Dermis microvascular lymphatic vessel endothelial cell (primary cell): ENCODE results near the gene INPP4A. TPM values are rescaled to one million over a fixed set of nuclear protein-coding genes. Genes with fewer than 3 reads are reported as not detected.
"Not testable (repeated sequence)": the region's sequence is repeated elsewhere in the genome, so short reads cannot be mapped to it uniquely, and the experiment has no call there.

Experiments used
- DNase-seq, 2 donors: peaks; one replicate each; pipeline versions ENCODE4 v3.0.0 to v3.0.0-alpha.2; 2010; ENCODE audit warnings: low read depth in 2 of 2
- total RNA-seq: library from RNA; depleted of rRNA; stranded (reverse); fragments of >200 nt; gene quantifications from 2 replicates; pipeline ENCODE4 v1.2.1, GENCODE V29; 2014

The INPP4A gene
- total RNA-seq, 1 donor from 2014 or later = 21.8 TPM

DNA sequence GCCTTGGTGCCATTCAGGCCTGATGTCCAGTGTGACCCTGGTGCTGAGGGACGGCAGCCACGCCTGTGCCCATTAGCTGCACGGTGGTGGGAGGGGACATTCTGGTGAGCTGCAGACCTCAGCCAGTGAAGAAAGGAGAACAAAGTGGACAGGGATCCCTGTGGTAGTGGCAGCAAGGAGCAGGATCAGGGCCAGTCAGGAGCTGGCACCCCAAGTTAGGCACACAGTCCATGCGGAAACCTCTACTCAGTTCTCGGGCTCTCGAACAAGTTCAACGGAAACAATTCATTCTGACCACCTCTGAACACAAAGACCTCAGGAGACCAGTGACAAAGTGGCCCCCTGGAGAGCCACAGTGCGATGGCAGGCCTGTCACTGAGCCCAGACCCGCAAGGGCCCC lies 133.6 kb downstream of the INPP4A start:
- no peak for DNase-seq

DNA sequence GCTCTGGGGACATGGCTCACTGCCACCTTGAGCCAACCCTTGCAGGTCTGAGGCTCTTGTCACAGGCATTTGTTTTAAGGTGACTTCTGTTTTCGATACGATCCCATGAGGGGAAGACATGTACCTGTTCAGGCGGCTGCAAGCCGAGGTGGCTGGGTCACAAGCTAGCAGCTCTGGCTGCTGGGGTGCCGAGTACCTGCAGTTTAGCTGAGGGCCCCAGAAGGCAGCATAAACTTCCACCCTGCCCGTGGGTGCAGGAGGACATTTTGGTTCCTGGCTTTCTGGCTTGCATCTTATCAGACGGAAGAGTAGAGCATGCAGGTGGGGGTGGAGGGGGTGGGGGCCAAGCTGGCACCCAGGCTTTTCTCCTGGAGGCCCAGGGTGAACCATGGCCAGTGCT lies 135.3 kb downstream of the INPP4A start:
- no peak for DNase-seq

DNA sequence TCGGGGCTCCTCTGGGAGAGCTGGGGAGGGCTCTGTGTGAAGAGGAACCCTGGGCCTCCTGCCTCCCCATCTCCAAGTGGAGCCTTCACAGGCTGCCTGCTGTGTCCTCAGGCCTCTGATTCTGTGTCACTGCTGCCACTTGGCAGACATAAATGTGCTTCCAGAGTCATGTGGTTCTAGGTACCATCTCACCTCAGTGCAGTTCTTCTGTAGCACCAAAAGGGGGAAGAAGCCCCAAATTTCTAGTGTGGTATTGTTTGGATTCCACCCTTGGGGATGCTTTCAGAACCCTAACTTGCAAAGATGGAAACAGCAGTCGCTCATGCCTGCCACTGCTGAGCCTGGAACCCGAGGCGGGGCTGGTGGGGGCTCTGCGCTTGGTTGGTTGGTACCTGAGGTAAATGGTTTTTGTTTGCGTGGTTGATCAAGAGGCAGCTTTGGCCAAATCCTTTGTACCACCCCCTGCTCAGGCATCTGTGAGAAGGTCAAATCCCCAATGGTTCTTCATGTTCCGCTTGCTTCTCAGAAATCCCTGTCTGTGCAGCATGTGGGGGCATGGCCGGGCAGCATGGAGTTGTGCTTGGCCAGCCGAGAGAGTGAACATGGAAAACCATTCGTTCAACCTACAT lies 136.1 kb downstream of the INPP4A start:
- no peak for DNase-seq

DNA sequence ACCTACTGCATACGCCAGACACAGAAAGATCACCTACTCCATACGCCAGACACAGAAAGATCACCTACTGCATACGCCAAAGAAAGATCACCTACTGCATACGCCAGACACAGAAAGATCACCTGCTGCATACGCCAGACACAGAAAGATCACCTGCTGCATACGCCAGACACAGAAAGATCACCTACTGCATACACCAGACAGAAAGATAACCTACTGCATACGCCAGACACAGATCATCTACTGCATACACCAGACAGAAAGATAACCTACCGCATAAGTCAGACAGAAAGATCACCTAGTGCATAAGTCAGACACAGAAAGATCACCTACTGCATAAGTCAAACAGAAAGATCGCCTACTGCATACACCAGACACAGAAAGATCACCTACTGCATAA lies 137.9 kb downstream of the INPP4A start:
- no peak for DNase-seq

DNA sequence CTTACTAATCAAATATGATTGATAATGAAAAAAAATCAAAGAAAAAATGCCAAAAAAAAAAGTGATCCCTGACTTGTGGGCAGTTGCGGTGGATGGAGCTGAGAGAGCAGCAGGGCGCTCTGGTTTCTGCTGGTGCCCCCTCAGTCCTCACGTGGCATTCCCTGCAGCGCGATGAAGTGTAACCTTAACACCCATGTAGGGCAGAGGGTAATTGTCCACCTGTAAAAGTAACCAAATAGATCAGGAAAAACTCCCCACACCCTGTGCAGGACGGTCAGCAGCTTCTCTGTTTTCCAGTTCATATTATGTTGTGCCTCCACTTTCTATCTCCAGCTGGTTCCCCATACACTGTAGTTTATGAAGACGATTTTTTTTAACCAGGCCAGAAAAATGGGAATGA lies 138.6 kb downstream of the INPP4A start:
- no peak for DNase-seq

DNA sequence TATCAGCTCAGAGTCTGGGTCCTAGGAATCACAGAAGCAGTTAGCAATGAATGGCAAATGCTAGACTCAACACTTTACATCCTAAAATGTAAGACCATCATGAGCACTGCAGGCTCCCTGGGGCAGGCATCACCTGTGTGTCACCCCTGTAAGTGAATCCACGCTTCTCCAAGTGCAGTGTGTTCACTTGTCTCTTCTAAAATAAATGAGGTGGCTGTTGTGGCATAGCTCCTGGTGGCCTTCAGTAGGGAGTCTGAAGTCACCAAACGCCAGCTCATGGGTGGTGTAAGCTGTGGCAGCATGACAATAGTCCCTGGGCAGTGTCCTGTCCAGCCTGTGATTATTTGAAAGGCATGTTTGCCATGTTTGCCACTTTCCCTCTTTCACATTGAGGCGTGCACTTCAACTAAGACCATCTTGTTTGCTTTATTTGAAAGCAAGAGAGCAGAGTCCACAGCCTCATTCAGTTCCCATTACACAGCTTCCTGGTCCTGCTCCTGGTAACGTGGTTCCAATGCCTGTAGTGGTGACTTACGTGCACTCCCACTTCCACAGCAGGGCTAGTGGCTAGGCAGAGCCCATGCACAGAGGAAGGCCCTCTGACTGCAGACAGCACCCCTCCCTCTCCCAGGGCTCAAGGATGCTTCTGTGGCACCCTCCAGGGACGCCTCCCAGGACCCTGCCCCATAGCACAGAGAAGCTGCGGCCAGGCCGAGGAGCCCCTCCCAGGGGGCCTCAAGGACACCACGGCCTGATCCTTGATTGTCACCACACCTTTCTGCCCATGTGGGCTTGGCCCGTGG lies 139.4 kb downstream of the INPP4A start:
- DNase-seq = no peak

DNA sequence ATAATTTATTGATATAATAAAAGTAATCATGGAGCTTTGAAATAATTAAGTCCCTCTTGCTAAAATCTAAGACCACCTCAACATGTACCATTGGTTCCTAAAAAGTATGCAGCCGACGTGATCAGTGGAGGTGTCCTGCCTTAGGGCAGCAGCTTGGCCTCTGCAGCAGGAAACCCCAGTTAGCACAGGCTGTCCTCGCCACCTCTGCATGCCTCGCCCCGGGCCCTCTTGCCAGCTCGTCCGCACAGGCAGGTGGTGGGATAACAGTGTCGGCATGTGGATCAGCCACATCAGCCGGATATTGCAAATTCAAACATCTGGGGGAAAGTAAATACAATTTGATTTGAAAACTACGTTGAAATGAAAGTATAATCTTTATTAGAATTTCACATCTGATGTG lies 140.7 kb downstream of the INPP4A start:
- DNase-seq = no peak

DNA sequence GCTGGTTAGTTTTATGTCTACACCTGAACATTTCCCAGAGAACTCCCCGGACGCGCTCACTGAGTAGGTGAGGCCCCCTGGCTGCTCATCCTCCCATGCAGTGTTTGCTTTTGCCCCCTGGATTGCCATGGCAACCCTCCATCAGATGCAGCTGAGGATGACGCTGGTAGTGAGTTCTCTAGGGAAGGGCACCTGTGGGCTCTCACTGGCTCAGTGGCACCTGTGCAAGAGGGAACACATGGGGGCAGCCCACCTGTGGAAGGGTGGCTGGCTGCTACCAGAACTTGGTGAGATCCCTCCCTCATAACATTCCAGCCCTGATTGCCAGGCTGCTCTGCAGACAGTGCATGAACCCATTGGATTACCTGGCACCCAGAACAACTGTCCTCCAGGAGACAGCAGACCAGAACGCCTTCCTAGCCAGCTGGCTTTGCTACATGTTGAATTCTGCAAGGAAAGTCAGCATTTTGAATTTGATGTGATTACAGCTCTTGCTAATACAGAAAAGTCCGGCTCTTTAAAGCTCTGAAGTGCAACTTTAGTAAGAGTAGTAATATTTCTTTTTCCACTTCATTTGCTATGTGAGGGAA lies 142.0 kb downstream of the INPP4A start:
- DNase-seq = no peak

DNA sequence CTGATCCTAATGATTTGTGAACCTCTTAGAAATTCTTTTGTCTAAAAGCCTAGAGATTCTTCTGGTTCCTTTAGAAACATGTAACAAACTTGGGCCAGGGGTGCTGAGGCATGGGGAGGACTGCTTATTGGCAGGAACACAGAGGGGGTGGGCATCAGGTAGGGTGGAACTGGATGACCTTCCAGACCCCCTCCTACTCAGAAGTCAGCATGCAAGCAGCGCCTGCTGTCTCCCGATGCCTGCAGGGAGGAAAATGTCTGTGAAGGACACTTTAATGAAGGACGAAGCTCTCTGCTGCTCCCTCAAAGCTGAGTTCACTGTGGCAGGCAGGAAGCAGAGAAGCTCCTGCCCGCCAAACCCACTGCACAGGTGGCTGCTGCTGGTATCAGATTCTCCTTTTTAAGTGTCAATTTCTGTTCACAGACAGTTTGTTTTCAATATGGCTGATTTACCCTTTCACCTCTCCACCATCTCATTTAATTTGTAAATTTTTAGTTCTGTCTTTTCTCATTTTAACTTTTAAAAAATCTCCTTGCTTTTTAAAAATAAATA lies 144.3 kb downstream of the INPP4A start:
- no peak for DNase-seq

DNA sequence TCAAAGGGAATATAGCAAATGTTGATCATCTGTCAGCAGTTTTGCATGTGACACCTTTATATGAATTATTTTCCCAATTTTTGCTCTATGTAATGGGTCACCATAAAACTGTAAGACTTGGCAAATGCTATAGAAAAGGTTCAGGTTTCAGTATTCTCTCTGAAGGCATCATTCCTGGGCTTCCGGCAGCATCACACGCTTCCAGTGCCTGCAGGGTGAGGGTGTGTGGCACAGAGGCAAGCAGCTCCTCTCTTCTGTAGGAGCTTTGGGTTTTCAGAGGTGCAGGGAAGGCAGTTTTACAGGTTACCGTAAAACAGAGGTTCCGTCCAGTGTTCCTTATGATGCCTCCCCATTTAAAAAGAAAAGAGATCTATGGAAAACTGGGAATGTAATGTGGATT lies 144.8 kb downstream of the INPP4A start:
- DNase-seq = no peak

DNA sequence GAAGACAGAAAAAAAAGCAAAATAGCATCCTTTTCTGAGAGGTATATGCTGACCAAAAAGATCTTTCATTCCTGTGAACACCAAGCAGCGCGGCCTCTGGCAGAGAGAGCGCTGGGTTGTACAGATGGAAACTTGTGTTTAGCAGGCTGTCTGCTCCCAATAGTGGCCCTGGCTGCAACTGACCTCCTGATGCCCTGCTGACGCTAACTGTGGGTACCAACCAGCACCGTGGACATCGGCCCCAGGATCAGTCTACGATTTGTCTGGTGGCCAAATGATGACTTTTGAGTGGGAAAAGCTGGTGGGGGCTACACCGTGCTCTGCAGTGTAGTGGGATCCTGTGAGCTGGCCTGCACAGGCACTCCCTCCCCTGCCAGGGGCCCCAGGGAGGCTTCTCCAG lies 147.9 kb downstream of the INPP4A start:
- DNase-seq = no peak

DNA sequence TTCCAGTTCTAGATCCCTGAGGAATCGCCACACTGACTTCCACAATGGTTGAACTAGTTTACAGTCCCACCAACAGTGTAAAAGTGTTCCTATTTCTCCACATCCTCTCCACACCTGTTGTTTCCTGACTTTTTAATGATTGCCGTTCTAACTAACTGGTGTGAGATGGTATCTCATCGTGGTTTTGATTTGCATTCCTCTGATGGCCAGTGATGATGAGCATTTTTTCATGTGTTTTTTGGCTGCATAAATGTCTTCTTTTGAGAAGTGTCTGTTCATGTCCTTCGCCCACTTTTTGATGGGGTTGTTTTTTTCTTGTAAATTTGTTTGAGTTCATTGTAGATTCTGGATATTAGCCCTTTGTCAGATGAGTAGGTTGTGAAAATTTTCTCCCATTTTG lies 150.0 kb downstream of the INPP4A start:
- not testable (repeated sequence) for DNase-seq

DNA sequence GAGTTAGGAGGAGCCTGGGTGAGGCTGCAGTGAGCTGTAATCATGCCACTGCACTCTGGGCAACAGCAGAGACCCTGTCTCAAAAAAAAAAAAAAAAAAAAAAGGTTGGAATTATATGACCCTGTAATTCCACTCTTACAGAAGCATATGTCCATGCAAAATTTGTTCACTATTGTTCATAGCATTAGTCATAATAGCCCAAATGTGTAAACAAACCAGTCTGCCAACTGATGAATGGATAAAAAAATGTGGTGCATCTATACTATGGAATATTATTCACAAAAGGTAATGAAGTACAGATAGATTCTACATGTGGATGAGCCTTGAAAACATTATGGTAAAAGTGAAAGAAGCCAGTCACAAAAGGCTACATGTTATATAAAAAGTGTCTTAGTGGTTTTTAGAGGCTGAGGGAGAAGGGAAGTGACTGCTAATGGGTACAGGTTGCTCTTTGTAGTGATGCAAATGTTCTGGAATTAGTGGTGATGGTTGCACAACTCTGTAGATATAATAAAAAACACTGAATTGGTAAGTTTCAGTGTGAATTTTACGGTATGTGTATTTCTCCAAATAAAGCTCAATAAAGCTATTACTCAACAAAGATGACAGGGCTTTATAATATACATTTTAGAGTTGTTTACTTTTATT lies 154.2 kb downstream of the INPP4A start:
- peak; percentile 78 to 84 for DNase-seq

DNA sequence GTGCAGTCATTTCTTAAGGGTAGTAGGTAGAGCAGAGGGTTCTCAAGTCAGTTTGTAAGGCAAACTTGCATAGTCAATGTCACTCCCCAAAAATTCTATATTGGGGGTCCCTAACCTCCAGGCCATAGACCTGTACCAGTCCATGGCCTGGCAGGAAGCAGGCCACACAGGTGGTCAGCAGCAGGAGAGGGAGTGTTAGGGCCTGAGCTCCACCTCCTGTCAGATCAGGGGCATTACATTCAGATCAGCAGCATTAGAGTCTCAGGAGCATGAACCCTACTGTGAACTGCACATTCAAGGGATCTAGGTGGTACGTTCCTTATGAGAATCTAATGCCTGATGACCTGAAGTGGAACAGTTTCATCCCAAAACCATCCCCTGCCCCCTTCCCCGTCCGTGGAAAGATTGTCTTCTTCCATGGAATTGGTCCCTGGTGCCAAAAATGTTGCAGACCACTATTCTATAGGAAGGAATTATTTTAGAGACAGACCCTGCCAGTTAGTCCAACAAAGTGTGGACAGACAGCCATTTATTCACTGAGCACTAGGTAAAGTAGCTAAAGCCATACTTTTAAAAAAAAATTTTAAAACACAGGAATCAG lies 157.0 kb downstream of the INPP4A start:
- DNase-seq = peak; percentile 42 to 72

DNA sequence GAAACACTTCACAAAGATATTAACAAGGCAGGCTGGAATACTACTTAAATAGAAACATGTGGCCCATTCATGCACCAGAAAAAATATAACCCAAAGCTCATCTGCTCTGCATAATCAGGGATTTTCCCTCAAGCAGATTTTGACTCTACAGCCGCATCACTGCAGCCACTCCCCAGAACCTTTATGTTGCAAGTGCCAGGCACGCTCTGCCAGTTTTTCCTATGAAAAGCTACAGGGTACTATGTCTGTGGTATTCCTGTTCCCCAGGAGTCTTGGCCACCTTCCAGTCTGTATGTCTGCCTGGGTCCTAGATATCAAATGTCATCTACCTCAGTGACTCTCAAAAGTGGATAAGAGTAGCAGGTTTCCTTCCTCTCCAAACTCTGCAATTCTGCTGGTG lies 159.9 kb downstream of the INPP4A start:
- no peak for DNase-seq

DNA sequence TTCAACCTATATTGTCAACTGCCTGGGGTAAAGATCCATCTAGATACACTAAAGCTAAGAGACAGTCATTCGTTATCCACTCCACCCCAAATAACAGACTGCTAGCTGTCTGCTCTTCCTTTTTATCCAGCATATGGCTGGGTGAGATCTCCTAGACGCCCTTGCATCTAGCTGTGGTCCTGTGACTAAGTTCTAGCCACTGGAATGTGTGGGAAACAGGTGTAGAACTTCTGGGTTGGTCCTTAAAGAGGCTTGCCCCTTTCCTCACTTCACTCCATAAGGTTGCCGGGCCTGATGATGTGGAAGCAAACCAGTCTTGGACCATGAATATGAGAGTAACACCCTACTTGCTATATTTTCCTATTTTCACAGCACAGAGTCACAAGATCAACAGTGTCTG lies 160.4 kb downstream of the INPP4A start:
- DNase-seq = no peak

DNA sequence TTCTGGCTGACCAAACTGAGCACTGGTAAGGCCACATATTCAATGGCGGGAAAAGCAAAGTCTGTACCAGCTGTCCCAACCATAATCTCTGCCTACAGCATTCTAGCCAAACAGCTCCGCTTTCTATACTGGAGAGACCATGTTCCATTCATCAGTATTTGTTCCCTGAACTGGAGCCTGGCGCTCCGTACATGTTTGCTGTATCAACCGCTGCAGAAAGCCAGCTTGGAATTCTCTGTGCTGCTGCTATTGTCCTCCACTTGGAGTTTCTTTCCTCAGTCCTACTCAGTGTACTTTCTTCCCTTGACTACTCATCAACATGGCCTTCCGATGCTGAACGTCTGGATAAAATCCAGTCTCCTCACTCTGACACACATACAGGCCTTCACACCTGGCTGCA lies 161.8 kb downstream of the INPP4A start:
- no peak for DNase-seq

DNA sequence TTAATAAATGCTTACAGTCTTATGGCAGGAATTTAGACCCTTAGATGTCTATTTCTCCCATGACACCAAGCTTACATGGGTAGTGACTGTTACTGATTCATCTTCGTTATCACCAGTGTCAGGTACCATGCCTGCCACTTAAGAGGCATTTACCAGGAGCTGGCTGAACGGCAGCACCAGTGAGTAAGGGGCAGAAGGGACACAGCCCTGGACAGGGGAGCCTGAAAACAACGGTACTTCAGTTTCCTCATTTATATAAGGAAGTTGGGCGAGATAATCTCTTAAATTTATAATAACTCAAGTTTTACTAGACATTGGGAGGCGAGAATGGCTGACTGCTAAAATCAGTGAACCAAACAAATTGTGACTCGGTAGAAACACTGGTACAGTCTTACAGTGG lies 162.4 kb downstream of the INPP4A start:
- no peak for DNase-seq

DNA sequence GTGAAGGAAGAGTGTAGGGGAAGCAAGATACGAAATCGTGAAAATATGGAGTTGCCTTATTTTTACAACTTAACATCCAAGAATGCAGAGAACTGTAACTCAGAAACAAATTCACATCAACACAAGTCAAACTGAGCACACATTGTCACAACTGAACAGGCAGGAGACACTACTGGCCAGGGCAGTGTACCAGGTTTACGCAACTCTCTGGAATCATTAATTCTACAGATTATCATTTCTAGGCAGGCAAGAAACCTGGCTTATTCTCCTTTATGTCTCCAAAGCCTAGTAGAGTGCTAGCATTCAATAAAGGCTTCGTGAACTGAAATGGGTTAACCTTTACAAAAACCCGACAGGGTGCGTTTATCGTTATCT lies 163.1 kb downstream of the INPP4A start:
- peak; percentile 5 to 28 for DNase-seq

DNA sequence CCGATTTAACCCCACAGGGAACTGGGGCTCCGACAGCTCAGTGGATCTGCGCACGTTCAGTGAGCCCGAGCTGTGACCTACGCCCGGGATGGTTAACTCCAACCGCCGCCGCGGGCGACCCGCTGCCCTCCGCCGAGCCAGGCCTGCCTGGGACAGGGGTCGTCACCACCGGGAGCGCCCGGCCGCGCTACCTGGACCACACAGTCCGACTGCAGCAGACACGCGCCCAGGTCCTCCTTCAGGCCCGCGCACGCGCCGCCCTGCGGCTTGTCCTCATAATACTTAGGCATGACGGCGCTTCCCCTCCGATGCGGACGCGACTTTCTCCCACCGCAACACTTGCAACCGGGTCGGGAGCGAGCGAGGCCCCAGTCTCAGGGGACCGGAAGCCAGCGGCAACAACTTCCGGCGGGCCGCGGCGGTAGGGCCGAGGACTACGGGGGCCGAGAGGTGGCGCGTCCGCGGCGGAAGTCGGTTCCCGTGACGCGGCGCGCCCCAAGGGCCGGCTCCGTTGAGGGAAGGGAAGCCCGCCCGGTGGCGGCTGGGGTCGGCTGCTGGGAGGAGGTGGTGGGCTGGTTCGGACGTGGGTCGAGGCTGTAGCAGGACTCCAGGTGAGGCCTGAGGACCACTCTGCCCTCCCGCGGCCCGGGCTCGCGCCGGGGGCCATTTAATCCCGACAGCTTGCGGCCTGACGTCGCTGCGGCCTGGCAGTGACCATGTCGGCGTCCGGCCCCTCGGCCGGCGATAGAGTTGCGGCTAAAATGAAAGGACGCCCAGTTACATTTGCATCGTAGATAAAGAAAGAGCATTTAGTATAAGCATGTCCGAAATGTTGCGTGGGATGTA lies 163.7 kb downstream of the INPP4A start, which contains the start of the genes COA5 and UNC50:
Gene COA5, minus strand, starts transcription at position 397 of the 846 bp plus-strand sequence. Its CDS starts 107 bp downstream, at position 290.
Gene UNC50, plus strand, starts transcription at position 474 of the 846 bp plus-strand sequence. CDS start 1,171 bp downstream, outside the sequence.
- peak; percentile 78 to 95 for DNase-seq
